HG03558 (cell line): ENCODE measurements around the gene CCDC33.

ENCODE experiments used
- ATAC-seq: cut with Tn5 transposase; IDR thresholded peaks from one replicate; pipeline ENCODE4 v1.9.1; 2021; ENCODE audit warnings: moderate number of reproducible peaks; ENCODE audit not compliant: unreplicated experiment; ENCODE audit errors: extremely low read depth

The CCDC33 gene

GRCh38 chr15:74374648-74375302 lies 138.6 kb downstream of the CCDC33 start:
- ATAC-seq = no peak

GRCh38 chr15:74375303-74375693 lies 139.2 kb downstream of the CCDC33 start:
- ATAC-seq = no peak

- no peak for ATAC-seq
These were observed 140.1 kb downstream of the CCDC33 start for GRCh38 chr15:74376226-74376625.

GRCh38 chr15:74376825-74377581 lies 140.9 kb downstream of the CCDC33 start:
- no peak for ATAC-seq

GRCh38 chr15:74377831-74378766 lies 142.0 kb downstream of the CCDC33 start:
- ATAC-seq = no peak

- no peak for ATAC-seq
These were observed 142.7 kb downstream of the CCDC33 start for GRCh38 chr15:74378848-74379247.

GRCh38 chr15:74380361-74381189 lies 144.4 kb downstream of the CCDC33 start:
- ATAC-seq = no peak

GRCh38 chr15:74381190-74381453 lies 145.0 kb downstream of the CCDC33 start:
- ATAC-seq = no peak

- no peak for ATAC-seq
These were observed 145.4 kb downstream of the CCDC33 start for GRCh38 chr15:74381481-74381880.

- ATAC-seq = no peak
These were observed 146.1 kb downstream of the CCDC33 start for GRCh38 chr15:74382004-74382816.

- ATAC-seq = no peak
These were observed 147.2 kb downstream of the CCDC33 start for GRCh38 chr15:74383286-74383685.

GRCh38 chr15:74383695-74384565 lies 147.8 kb downstream of the CCDC33 start:
- ATAC-seq = no peak

GRCh38 chr15:74384566-74384880 lies 148.4 kb downstream of the CCDC33 start:
- ATAC-seq = no peak

- ATAC-seq = no peak
These were observed 148.9 kb downstream of the CCDC33 start for GRCh38 chr15:74384881-74385643.

GRCh38 chr15:74385733-74386132 lies 149.6 kb downstream of the CCDC33 start:
- ATAC-seq = no peak
